Measurements from ENCODE around the gene NFKB1.

Gene NFKB1

DNA sequence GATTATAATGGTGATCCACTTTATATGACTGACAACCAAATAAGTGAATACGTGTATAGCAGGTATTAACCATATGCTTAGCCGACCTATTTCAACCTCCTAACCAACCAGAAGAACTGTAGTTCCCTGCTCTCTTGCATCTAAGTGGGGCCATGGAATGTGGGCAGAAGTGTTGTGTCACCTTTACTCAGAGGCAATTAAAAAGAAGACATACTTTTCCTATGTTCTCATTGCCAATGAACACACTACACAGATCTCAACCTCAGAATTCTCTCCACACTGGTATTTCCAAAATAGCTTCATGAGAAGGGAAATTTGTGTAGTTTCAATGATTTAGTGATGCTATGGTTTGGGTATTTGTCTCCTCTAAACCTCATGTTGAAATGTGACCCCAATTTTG is 3.2 kb upstream of the NFKB1 start:
- no peak for DNase-seq

DNA sequence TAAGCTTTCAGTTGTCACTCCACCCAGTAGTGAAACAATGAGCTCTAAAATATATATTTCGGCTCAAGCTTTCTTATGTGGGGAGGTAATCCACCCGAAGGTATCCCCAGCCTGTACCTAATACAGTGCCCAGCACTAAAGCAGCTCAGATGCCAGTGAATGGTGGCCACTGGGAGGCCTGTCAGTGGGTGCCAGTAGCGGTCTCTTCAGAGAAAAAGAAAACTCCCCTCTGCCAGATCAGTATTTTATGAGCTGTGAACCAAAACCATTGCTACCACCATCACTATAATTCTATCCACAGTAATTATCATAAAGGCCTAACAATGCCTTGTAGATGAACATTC is 835 bp upstream of the NFKB1 start:
- peak; percentile 34 for DNase-seq

DNA sequence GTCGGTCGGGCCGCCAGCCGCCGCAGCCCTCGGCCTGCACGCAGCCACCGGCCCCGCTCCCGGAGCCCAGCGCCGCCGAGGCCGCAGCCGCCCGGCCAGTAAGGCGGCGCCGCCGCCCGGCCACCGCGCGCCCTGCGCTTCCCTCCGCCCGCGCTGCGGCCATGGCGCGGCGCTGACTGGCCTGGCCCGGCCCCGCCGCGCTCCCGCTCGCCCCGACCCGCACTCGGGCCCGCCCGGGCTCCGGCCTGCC is 213 bp downstream of the NFKB1 start:
- DNase-seq: peak; percentile 70

DNA sequence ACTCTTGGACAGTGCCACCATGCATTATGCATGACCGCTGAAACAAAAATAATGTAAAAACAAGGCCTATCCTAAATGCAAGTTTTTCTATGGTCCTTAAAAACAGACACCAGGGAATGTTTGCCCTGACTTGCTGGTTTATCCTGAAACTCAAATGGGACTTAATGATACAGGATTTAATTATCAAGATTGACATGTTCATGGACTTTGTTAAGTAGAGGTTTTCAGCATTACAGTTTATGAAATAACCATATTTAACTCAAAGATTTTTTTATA is 1.3 kb downstream of the NFKB1 start:
- DNase-seq: no peak

DNA sequence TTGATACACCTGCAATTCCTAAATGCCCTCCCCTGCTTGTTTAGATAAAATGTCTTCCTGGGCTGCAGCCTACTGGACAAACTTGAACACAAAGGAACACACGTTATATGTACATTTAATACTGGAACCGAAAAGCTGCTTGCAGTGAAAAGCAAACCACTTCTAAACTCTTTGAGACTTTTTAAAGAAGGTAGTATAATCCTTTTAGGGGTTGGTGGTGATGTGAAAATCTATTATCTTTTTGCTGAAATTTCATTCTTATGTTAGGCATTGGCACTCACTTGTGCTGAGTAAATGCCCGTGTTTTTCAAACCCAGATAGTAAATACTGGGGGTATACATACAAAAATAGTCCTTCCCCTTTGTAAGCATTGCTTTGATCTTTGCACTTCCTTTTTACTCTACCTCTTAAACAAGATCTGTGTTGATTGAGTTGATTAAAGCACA is 2.2 kb downstream of the NFKB1 start:
- no peak for DNase-seq

DNA sequence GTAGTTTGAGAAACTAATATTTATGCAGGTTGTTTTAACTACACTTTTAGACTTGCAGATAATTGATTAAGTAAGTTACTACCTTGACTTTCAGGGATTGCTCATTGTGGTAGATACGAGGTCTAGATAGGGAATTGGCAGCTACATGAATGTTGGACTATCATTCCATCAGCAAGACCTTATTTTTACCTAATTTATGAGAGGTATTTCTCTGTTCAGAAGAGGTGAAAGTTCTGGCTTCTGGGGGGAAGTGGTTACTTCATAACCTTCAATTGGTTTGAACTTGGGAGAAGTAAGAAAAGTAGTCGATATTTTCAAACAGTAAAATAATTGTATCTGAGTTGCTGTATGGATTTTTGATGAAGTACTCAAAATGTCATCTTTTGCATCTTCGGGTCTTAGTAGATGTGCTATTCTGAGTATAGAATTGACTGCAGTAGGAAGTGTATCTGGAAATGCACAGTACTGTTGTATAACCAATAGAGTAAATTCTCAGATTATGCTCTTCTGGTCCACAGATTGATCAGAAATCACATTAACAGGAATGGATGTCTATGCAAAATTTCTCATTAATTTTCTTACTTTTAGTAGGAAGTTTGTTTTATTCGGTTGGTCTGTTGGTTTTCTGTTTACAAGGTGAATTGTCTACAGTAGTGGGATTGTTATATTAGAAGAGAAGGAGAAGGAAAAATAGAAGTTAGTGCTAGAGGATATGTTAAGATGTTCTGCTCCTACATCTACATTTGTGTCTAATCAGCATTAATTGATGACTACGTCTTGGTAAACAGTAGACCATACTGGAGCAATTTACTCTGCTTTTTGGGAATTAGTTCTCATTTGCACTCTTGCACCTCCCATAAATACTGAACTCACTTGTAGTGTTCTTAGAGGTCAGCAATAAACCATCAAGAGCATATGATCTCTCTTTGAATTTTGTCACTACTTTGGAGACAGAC is 3.0 kb downstream of the NFKB1 start:
- no peak for DNase-seq

DNA sequence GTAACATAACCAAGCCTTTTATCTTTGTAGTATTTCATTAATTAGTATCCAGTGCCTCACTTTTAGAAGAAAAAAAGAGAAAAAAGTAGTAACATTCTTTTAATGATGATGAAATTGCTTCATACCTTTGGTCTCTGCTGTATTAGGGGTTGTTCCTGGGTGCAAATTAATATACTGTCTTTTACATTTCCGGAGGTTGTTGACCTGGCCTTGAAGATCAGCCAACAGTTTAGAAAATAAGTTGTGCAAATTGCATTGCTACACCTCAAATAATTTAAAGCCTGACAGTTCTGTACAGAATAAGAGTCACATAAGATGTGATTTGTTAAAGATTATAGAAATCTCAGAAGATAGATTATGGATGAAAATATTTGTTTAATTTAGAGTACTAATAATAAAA is 3.8 kb downstream of the NFKB1 start:
- DNase-seq: no peak

DNA sequence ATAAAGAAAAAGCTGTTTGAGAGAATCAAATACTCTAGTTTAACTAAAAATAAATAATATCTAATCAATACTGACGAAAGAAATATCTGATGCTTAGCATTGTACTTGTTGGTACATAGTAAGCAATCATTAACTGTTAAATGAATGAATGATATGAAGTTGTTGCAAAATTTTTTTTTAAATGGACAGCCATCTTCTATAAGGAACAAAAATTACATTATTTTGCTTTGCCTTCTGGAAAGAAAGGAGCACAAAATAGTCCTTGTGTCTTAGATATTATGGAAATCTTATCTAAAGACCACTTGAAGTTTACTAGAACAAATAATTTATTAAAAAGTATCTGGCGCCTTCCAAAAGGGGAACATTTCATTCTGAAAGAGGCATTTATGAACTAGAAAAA is 4.5 kb downstream of the NFKB1 start:
- DNase-seq: no peak

DNA sequence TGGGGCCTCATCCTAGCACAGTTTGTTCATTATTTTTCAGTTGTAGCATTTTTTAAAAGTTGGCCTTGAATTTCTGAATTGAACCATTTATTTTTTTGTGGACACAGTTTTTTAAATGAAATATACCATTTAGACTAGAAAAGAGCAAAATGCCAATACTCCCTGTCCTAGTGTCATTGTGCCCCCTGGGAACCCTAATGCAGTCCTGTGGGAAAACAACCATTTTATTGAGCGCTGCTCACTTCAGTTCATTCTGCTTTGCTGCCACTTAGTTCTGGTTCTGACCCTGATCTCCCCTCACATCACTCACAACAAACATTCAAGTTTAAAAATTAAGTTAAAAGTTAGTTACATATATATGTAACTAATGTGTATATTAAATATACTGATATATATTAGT is 5.4 kb downstream of the NFKB1 start:
- DNase-seq: no peak

DNA sequence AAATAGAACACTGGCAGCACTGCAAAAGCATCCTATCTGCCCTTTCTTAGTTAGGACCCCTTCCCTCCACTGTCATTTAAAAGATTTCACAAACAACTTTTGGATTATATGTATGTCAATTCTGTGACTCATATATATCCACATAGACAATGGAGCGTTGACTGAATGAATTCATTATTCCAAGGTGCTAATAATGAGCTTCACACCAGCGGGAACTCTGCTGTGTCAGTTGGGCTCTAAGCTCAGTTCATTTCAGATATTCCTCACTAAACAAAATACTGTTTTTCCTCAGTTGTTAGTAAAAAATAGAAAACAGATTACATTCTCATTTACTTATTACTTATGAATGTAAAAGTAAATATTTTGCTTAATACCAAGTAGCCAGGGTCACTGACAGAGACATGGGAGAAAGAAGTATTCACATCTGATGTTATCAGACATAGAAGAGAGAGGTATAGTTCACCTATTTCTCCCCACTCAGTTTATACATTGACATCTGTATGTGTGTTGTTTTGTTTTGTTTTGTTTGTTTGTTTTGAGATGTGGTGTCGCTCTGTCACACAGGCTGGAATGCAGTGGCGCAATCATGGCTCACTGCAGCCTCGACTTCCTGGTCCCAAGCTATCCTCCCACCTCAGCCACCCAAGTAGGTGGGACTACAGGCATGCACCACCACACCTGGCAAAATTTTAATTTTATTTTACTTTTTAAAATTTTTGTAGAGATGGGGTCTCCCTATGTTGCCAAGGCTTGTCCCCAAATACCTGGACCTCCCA is 10.9 kb downstream of the NFKB1 start:
- no peak for DNase-seq

DNA sequence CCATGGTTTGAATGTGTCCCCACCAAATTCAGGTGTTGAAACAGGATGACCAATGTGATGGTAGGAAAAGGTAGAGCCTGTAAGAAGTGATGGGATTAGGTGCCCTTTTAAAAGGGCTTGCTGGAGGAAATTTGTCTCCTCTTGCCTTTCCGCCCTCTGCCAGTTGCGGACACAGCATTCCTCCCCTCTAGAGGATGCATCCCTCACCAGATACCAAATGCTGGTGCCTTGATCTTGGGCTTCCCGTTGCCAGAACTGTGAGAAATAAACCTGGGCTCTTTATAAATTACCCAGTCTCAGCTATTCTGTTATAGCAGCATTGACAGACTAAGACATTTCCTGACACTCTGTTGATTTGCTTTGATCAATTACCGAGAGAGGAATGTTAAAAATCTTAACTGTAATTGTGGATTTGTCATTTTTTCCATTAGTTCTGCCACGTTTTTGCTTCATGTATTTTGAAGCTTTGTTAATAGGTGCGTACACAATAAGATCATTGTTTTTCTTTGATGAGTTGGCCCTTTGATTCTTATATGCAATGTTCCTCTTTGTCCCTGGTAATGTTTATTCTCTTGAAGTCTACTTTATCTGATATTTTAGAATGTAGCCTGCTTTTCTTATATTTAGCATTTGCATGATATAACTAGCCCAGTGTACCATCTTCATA is 13.3 kb downstream of the NFKB1 start:
- DNase-seq: no peak

DNA sequence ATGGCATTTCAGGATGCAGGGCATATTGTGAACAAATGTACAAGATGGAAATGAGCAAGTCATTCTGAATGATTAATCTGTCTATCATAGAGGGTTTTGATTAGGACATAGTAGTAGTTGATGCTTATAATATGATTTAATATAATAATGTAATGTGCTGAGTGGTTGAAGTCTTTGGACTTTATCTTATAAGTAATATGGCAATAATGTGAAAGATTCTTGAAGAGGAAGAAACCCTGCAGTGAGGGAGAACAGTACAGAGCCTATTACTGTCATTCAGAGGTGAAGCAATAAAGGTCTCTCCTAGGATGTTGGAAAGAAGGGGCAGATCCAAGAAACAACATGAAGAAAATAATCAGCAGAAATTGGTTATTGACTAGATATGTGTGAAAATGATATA is 16.6 kb downstream of the NFKB1 start:
- DNase-seq: no peak

DNA sequence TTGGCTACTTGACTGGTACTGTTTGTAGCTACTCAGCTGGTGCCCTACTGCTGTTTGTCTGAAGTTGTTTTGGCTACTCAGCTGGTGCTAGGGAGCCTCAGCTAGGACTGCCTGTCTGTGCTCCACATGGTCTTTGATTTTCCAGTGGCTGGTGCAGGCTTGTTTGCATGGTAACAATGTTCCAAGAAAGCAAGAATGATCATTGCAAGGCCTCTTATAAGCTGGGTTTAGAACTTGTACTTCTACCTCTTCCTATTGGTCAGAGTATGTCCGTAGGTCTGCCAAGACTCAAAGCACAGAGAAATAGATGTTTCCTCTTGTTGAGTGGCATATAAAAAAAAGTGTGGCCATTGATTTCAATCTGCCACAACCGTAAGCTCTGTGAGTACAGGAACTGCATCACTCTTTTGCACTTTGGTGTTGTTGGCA is 17.6 kb downstream of the NFKB1 start:
- DNase-seq: no peak

DNA sequence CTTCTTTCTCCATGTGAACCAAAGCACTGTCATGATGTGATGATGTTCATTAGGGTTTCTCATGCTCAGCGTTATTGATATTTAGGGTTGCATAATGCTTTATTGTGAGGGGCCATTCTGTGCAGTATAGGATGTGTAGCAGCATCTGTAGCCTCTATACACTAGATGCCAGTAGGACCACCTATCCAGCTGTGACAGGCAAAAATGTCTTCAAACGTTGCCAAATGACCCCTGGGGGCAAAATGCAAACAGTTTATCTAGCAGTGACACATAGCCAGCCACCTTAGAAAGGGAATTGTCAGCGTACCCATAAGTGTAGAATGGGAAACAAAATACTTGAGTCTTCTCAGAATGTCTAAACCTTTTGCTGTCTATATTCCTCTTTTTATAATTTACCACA is 18.8 kb downstream of the NFKB1 start:
- DNase-seq: no peak

DNA sequence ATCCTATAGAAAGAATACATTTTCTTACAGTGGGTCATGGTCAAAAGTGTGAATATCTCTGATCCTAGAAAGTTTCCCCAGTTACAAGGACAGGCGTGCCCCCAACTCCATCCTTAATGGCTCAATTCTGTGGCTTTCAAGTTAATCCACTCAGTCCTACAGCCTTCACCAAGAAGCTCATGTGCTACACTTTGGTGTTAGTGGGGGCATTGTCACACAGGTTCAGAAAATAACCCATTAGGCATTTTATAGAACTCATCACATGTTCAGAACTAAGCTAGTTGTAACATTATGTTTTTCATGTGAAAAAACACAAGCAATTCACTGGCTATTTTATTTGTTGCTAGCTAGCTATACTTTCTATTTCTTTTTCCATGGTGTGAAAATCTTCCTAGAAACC is 20.4 kb downstream of the NFKB1 start:
- no peak for DNase-seq

DNA sequence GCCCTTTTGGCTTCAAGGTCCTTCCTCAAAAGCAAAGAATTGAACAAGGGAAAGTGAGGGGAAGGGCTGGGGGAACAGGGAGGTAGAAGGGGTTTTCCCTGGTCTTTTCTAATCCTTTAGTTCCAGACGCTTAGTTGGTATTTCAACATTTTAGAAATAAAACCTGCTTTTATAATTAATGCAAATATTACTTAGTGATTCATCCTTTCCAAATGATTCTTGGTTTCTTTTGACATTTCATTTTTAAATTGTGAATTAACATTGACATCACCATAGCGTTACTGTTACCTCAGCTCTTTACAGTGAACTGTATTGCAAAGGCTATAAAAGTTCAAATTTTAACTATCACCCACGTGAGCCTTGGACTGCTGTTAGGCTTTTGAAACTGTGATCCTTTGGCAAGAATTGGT is 20.9 kb downstream of the NFKB1 start:
- no peak for DNase-seq

DNA sequence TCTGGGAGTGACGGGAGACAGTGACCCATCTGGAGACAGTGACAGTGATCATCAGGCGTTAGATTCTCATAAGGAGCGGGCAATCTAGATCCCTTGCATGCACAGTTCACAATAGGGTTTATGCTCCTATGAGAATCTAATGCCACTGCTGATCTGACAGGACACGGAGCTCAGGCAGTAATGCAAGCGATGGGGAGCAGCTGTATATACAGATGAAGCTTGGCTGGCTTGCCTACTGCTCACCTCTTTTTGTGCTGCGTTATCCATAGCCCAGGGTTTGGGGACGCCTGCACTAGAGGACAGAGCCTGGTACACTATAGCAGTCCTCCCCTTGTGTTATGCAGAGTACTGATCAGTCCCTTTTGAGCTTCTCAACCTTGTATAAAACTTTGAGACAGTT is 23.5 kb downstream of the NFKB1 start:
- DNase-seq: no peak

DNA sequence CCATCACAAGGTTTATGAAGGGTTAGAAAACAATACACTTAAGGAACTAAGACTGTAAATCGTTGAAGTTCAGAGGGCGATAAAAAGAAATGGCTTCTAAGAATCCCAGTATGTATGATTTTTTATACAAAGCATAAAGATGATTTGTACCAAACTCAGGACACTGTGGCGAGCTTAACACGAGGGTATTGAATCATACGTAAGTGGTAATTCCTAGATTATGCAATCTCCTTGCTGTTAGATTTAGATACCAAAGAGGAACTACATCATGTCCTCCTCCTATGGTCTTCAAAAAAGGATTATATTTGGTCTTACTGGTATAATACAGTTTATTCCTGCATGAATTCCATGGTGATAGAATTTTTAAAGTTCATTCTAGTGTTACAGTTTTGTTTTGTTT is 23.9 kb downstream of the NFKB1 start:
- DNase-seq: no peak

DNA sequence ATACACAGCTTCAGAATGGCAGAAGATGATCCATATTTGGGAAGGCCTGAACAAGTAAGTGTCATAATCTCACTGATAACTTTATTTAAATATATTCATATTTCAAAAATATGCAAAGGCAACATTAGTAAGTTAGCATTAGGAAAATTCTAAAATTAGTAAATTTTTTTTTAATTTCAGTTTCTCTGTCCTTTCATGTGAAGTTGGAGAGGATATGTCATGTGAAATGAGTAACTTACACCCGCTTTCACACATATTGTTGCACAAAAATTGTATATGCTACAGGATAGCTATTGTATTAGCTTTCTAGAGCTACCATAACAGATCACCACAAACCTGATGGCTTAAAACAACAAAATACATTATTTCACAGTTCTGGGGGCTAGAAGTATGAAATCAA is 24.3 kb downstream of the NFKB1 start:
- DNase-seq: no peak

DNA sequence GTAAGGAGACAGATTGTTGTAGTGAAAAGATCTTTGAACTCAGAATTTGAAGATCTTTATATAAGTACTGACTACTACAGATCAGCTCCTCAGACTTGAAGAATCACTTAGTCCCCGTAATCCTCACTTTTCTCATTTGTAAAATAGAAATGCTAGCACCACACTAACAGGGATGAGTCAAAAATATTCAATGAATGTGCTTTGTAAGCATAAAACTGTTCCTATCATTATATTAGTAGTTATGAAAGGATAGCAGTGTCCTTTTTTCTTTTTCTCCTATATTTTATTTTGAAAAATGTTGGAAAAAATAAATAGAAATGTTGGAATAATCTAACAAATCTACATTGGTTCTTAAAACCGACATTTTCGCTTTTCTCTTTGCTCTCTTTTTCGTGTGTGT is 25.4 kb downstream of the NFKB1 start:
- no peak for DNase-seq

DNA sequence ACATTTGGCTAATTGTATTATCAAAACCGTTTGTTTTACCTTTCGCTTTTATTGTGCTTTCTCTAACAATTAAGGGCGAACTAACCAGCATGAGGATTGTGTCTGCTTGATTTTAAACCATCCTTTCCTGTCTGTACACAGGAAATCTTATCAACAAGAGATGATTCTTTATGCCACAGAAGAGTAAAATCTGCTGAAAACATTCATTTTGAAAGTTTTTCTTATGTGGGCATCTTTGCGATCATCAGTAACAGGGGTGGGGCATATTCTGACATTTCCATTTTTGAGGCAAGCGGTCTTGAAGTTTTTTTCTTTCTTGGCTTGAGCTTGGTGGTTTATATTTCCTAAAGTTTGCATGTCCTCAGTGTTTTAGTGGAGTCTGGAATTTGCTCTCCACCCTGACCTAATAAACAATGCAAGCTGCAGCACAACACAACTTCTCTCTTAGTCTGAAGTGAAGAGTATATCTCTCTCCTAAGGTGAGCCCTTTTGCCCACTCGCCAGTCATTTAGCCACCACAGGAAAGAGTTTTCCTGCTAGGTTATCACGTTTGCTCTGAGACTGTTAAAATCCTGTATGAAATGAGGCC is 26.6 kb downstream of the NFKB1 start:
- DNase-seq: no peak

DNA sequence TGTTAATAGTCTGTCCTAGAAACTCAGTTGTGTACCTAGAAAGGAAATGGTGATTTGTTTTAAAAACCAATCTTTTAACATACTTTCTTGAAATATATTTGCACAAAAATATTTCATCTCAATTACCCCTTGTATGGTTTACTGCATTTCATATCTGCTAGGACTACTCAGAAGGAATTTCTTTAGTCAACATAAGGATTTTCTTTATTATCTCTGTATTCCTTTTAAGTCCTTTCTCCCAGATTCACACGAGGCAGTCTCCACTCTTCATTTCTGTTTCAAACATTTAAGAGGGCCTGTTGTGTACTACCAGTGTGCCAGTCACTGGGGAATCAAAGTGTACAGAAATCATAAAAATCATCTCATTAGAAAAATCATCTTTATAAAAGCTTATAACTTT is 28.8 kb downstream of the NFKB1 start:
- DNase-seq: no peak

DNA sequence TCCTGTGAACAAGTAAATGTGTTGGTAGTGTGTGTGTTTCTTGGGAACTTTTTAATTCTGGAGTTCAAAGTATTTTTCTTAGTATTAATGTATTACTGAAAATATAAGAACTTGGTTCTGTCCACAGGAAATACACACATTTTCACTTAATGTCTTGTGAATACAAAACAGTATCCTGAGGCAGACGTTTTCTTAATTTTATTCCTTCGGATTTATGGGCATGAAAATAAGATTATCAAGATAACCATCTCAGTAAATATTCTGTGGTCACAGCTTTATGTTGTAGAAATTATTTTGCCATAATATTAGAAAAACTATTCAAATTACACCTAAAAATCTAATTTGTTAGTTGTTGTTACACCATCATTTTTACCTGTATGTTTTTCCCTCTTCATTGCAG is 29.8 kb downstream of the NFKB1 start:
- DNase-seq: no peak

DNA sequence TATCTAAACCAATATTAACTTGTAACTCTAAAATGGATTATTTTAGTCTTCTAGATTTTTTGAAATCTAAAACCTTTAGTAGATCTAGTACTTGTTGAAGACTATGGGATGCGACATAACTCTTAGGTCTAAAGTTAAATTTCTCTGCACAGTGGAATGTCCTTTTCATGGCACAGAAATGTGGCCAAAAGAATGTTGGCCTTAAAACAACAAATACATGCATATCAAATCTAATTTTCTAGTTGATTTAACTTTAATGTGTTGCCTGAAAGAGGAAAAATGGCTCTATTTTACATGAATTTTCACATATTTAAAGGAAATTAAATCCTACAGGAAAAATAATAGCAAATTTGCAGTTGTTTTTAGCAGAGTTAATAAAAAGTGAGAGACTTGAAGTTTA is 30.3 kb downstream of the NFKB1 start:
- no peak for DNase-seq
